Stimulated activated naive B cell treated with anti-CD40 and anti-IgM and Interleukin-4, amounts not matched to agents 10 μg/mL and 1 μg/mL and 100 μg/mL, for 72 hours (primary cell): ENCODE results near the gene ACACB.
"Not testable (repeated sequence)": the region's sequence is repeated elsewhere in the genome, so short reads cannot be mapped to it uniquely, and the experiment has no call there.

Source experiments
- ATAC-seq, 2 donors: fragments of 150-1000 bp; cut with Tn5 transposase; replicated peaks; 2 replicates each; pipeline ENCODE4 v1.10.0; 2021; ENCODE audit warnings: moderate library complexity in 1 of 2
- DNase-seq: peaks from one replicate; pipeline ENCODE4 v3.0.0; 2021
- H3K27ac Mint-ChIP-seq: one replicate; pipeline ENCODE4 v1.8.0; 2022; ENCODE audit warnings: mild to moderate bottlenecking, mixed read lengths
- H3K27me3 Mint-ChIP-seq, 2 donors: one replicate each; pipeline ENCODE4 v1.8.0; 2022; ENCODE audit warnings: mixed read lengths in 2 of 2
- H3K36me3 Mint-ChIP-seq, 2 donors: one replicate each; pipeline ENCODE4 v1.8.0; 2022; ENCODE audit warnings: mixed read lengths in 2 of 2, mild to moderate bottlenecking in 1 of 2
- H3K4me1 Mint-ChIP-seq, 2 donors: one replicate each; pipeline ENCODE4 v1.8.0; 2022; ENCODE audit warnings: mixed read lengths in 2 of 2, mild to moderate bottlenecking in 1 of 2
- H3K4me3 Mint-ChIP-seq, 2 donors: one replicate each; pipeline ENCODE4 v1.8.0; 2022; ENCODE audit warnings: mild to moderate bottlenecking in 2 of 2, mixed read lengths in 2 of 2, moderate library complexity in 1 of 2
- H3K9me3 Mint-ChIP-seq, 2 donors: one replicate each; pipeline ENCODE4 v1.8.0; 2022; ENCODE audit warnings: mixed read lengths in 2 of 2, mild to moderate bottlenecking in 1 of 2

Gene ACACB

DNA sequence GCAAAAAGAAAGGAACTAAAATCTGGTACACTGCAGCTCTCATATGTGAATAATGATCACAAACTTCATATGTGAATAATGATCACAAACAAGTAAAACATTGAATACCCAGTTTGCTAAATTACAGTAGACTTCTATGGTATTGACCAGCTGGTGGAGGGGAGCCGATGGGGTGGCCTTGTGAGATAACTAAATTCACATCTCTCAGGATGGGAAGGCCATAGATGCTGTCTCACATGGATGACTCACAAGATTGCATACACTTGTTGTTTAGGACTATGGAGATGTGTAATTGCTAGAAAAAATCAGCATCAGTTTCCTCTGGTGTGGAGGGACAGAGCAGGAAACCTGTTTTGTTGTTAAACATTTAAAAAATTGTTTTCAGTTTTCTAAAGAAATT lies 49.2 kb downstream of the ACACB start:
- Mint-ChIP-seq H3K4me3 (no peak overlapping the region), H3K36me3 (peaks cover 21 to 24% of the 10 kb centered on the region in 2 donors), H3K9me3 (peaks cover 0 to 1% of the 10 kb centered on the region in 2 donors), H3K27ac (no peak overlapping the region), H3K27me3 (no peaks in the 10 kb centered on the region), H3K4me1 (peaks cover 0 to 10% of the 10 kb centered on the region in 2 donors)
- no peak for DNase-seq
- ATAC-seq: no peak

DNA sequence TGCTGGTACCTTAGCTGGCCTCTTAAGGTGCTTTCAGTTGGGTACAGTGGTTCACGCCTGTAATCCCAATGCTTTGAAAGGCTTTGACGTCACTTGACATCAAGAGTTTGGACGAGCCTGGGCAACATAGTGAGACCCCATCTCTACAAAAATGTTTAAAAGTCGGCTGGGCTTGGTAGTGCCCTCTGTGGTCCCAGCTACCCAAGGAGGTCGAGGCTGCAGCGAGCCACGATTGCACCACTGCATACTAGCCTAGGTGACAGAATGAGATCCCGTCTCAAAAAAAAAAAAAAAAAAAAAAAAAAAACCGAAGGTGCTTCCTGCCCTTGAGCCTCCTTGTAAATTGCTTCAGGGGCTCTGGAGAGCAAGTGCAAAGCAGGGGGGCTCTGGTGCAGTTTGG lies 50.0 kb downstream of the ACACB start:
- Mint-ChIP-seq H3K27ac (no peak overlapping the region), H3K9me3 (peaks cover 0 to 1% of the 10 kb centered on the region in 2 donors), H3K4me1 (peaks cover 0 to 10% of the 10 kb centered on the region in 2 donors), H3K4me3 (no peak overlapping the region), H3K36me3 (peaks cover 23 to 26% of the 10 kb centered on the region in 2 donors), H3K27me3 (no peaks in the 10 kb centered on the region)
- no peak for ATAC-seq
- no peak for DNase-seq

GRCh38 chr12:109167781-109168180 lies 51.4 kb downstream of the ACACB start:
- Mint-ChIP-seq H3K27me3 (no peaks in the 10 kb centered on the region), H3K36me3 (peaks cover 37 to 40% of the 10 kb centered on the region in 2 donors), H3K9me3 (peaks cover 0 to 5% of the 10 kb centered on the region in 2 donors), H3K4me1 (peaks cover 0 to 4% of the 10 kb centered on the region in 2 donors), H3K27ac (no peak overlapping the region), H3K4me3 (no peak overlapping the region)
- ATAC-seq (no peak), DNase-seq (no peak)

DNA sequence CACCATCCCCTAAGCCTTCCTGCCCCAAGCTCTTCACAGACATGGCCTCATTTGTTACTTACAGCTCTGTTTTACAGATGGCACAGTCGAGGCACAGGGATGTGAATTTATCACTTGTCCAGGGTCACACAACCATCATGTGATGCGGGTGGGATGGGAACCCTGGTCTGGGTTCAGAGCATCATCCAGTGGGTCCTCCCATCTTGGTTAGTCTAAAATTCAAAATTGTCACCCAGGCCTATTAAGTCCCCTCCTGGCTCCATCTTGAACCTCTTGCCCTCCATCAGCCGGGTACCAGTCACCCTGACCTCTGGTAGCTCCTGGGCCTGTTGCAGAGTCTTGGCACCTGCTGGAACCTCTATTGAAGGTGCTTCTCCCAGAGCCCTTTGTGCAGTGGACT lies 52.9 kb downstream of the ACACB start:
- Mint-ChIP-seq H3K27ac (no peak overlapping the region), H3K4me1 (no peaks in the 10 kb centered on the region), H3K27me3 (no peaks in the 10 kb centered on the region), H3K9me3 (peaks cover 0 to 9% of the 10 kb centered on the region in 2 donors), H3K4me3 (no peak overlapping the region), H3K36me3 (peaks cover 38 to 47% of the 10 kb centered on the region in 2 donors)
- ATAC-seq: no peak
- no peak for DNase-seq

- H3K9me3 Mint-ChIP-seq: peaks cover 0 to 9% of the 10 kb centered on the region in 2 donors
- no peak overlapping the region for H3K4me3 Mint-ChIP-seq
- H3K27me3 Mint-ChIP-seq: no peaks in the 10 kb centered on the region
- ATAC-seq (no peak), DNase-seq (no peak)
- H3K36me3 Mint-ChIP-seq: peaks cover 41 to 50% of the 10 kb centered on the region in 2 donors
- H3K27ac Mint-ChIP-seq: no peak overlapping the region
- no peaks in the 10 kb centered on the region for H3K4me1 Mint-ChIP-seq
Measured at GRCh38 chr12:109169686-109170085, 53.3 kb downstream of the ACACB start.

DNA sequence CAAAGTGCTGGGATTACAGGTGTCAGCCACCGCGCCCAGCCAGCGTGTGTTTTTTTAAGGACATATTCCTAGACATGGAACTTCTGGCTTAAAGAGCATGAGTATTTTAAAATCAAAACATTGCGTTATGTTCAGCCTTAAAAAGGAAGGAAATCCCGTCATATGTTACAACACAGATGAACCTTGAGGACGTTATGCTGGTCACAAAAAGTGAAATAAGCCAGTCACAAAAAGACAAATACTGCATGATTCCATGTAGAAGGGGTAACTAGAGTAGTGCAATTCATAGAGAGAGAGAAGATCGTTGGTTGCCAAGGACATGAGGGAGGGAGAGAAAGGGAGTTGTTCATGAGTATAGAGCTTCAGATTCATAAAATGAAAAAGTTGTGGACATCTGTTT lies 53.9 kb downstream of the ACACB start:
- Mint-ChIP-seq H3K4me1 (no peaks in the 10 kb centered on the region), H3K9me3 (peaks cover 0 to 9% of the 10 kb centered on the region in 2 donors), H3K4me3 (no peak overlapping the region), H3K27me3 (no peaks in the 10 kb centered on the region), H3K36me3 (peaks cover 41 to 50% of the 10 kb centered on the region in 2 donors), H3K27ac (no peak overlapping the region)
- DNase-seq (no peak), ATAC-seq (no peak)

DNA sequence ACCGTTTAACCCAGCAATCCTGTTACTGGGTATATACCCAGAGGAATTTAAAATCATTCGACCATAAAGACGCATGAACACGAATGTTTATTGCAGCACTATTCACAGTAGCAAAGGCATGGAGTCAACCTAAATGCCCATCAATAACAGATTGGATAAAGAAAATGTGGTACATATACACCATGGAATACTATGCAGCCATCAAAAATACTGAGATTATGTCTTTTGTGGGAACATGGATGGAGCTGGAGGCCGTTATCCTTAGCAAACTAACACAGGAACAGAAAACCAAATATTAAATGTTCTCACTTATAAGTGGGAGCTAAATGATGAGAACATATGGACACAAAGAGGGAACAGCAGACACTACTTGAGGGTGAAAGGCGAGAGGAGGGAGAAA lies 56.4 kb downstream of the ACACB start:
- ATAC-seq, H3K27me3 Mint-ChIP-seq, H3K27ac Mint-ChIP-seq, H3K4me3 Mint-ChIP-seq, DNase-seq, H3K4me1 Mint-ChIP-seq, H3K9me3 Mint-ChIP-seq: not testable (repeated sequence)
- H3K36me3 Mint-ChIP-seq: peaks cover 47 to 54% of the 10 kb centered on the region in 2 donors

DNA sequence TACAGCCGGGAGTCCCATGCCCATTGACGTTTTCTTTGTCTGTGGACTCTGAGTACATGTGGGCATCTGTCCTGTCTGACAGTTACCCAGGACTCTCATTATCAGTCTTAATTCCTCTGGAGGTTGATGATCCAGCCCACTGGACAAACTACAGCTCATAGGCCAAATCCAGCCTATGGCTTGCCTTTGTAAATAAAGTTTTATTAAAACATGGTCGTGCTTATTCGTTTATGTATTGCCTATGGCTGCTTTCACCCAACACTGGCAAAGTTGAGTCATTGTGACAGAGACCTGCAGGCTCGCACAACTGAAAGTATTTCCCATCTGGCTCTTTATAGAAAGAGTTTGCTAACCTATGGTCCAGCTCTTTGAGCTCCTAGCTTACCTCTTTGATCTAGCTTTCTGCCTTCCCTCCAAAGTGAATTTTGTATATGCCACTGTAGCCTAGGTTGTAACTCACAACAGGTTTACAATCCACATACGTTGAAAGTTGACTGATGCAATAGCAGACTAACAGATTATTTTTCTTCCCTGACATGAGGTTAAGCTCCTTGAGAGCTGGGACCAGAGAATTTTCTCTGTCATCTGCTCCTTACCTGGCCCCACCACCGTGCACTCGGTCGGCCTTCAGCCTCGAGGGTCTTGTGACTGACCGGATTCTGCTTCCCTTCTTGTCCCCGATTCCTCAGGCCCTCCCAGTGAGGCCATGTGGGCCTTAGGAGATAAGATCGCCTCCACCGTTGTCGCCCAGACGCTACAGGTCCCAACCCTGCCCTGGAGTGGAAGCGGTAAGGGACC lies 57.3 kb downstream of the ACACB start:
- Mint-ChIP-seq H3K4me3 (no peak overlapping the region), H3K36me3 (peaks cover 44 to 54% of the 10 kb centered on the region in 2 donors), H3K27me3 (no peaks in the 10 kb centered on the region), H3K4me1 (no peaks in the 10 kb centered on the region), H3K9me3 (peaks cover 0 to 9% of the 10 kb centered on the region in 2 donors), H3K27ac (no peak overlapping the region)
- ATAC-seq (no peak), DNase-seq (no peak)

- Mint-ChIP-seq H3K27ac (no peak overlapping the region), H3K4me1 (no peaks in the 10 kb centered on the region), H3K9me3 (peaks cover 0 to 9% of the 10 kb centered on the region in 2 donors), H3K36me3 (peaks cover 43 to 56% of the 10 kb centered on the region in 2 donors), H3K27me3 (no peaks in the 10 kb centered on the region), H3K4me3 (no peak overlapping the region)
- ATAC-seq (no peak), DNase-seq (no peak)
Measured at GRCh38 chr12:109174468-109174867, 58.1 kb downstream of the ACACB start.

GRCh38 chr12:109178532-109178931 lies 62.1 kb downstream of the ACACB start:
- Mint-ChIP-seq H3K4me1 (peaks cover 0 to 2% of the 10 kb centered on the region in 2 donors), H3K27ac (no peak overlapping the region), H3K9me3 (peaks cover 0 to 4% of the 10 kb centered on the region in 2 donors), H3K4me3 (no peak overlapping the region), H3K27me3 (no peaks in the 10 kb centered on the region), H3K36me3 (peaks cover 27 to 52% of the 10 kb centered on the region in 2 donors)
- no peak for ATAC-seq
- no peak for DNase-seq

DNA sequence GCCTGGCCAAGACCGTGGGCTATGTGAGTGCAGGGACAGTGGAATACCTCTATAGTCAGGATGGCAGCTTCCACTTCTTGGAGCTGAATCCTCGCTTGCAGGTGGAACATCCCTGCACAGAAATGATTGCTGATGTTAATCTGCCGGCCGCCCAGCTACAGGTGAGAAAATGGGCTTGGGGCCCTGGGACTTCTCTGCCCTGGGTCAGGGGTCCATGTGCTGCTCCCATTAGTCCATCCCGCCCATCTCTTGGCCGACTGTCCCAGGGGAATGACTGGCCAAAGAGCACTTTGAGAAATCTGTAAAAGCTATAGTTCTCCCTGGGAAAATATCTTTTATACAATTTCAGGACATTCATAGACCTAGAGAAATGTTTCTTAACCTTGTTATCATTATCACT lies 63.5 kb downstream of the ACACB start:
- H3K36me3 Mint-ChIP-seq: peaks cover 20 to 46% of the 10 kb centered on the region in 2 donors
- H3K4me3 Mint-ChIP-seq: no peak overlapping the region
- peaks cover 0 to 2% of the 10 kb centered on the region in 2 donors for H3K4me1 Mint-ChIP-seq
- H3K27ac Mint-ChIP-seq: no peak overlapping the region
- DNase-seq (no peak), ATAC-seq (no peak)
- H3K9me3 Mint-ChIP-seq: no peaks in the 10 kb centered on the region
- no peaks in the 10 kb centered on the region for H3K27me3 Mint-ChIP-seq

- no peaks in the 10 kb centered on the region for H3K27me3 Mint-ChIP-seq
- H3K4me1 Mint-ChIP-seq: peaks cover 0 to 2% of the 10 kb centered on the region in 2 donors
- DNase-seq: no peak
- ATAC-seq: no peak
- no peak overlapping the region for H3K4me3 Mint-ChIP-seq
- peaks cover 23 to 51% of the 10 kb centered on the region in 2 donors for H3K36me3 Mint-ChIP-seq
- no peak overlapping the region for H3K27ac Mint-ChIP-seq
- H3K9me3 Mint-ChIP-seq: no peaks in the 10 kb centered on the region
Measured at GRCh38 chr12:109182041-109182839, 65.9 kb downstream of the ACACB start.

DNA sequence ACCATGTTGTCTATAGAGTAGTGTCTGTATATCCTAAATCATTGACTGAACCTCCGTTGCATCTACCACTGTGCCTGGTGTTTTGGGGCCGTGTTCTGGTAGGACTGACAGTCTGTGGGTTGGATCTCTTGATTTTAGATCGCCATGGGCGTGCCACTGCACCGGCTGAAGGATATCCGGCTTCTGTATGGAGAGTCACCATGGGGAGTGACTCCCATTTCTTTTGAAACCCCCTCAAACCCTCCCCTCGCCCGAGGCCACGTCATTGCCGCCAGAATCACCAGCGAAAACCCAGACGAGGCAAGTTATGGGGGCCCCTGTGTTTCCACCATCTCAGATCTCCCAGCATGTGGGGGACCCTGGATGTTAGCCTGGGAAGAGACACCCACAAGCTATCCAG lies 69.1 kb downstream of the ACACB start:
- H3K27me3 Mint-ChIP-seq: no peaks in the 10 kb centered on the region
- no peak for ATAC-seq
- no peak overlapping the region for H3K4me3 Mint-ChIP-seq
- H3K36me3 Mint-ChIP-seq: peaks cover 20 to 41% of the 10 kb centered on the region in 2 donors
- H3K4me1 Mint-ChIP-seq: peaks cover 0 to 2% of the 10 kb centered on the region in 2 donors
- no peaks in the 10 kb centered on the region for H3K9me3 Mint-ChIP-seq
- no peak for DNase-seq
- no peak overlapping the region for H3K27ac Mint-ChIP-seq

GRCh38 chr12:109186993-109187653 lies 70.7 kb downstream of the ACACB start:
- H3K4me1 Mint-ChIP-seq: peaks cover 0 to 2% of the 10 kb centered on the region in 2 donors
- no peak overlapping the region for H3K27ac Mint-ChIP-seq
- no peak overlapping the region for H3K4me3 Mint-ChIP-seq
- ATAC-seq (no peak), DNase-seq (no peak)
- no peaks in the 10 kb centered on the region for H3K27me3 Mint-ChIP-seq
- no peaks in the 10 kb centered on the region for H3K9me3 Mint-ChIP-seq
- peaks cover 19 to 39% of the 10 kb centered on the region in 2 donors for H3K36me3 Mint-ChIP-seq
